DMS 273 (cell line): ENCODE measurements around the gene PARN.
"Not testable (repeated sequence)": the region's sequence is repeated elsewhere in the genome, so short reads cannot be mapped to it uniquely, and the experiment has no call there.

Experiments used
- DNase-seq: peaks from one replicate; lab custom pipeline; 2025; ENCODE audit not compliant: unreplicated experiment; lab: John Stamatoyannopoulos, UW

Gene PARN

GRCh38 chr16:14405611-14406537 is 224.2 kb downstream of the PARN start:
- peak; percentile 42 for DNase-seq

DNA sequence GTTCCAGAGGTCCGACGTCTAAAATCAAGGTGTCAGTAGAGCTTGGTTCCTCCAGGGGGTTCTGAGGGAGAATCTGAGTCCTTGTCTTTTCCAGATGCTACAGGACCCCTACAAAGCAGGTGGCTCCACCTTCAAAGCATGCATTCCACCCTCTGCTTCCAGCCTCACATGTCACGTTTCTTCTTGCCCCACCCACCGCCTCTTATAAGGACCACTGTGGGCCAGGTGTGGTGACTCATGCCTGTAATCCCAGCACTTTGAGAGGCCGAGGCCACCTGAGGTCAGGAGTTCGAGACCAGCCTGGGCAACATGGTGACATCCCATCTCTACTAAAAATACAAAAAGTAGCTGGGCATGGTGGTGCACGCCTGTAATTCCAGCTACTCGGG is 227.1 kb downstream of the PARN start:
- DNase-seq = not testable (repeated sequence)

DNA sequence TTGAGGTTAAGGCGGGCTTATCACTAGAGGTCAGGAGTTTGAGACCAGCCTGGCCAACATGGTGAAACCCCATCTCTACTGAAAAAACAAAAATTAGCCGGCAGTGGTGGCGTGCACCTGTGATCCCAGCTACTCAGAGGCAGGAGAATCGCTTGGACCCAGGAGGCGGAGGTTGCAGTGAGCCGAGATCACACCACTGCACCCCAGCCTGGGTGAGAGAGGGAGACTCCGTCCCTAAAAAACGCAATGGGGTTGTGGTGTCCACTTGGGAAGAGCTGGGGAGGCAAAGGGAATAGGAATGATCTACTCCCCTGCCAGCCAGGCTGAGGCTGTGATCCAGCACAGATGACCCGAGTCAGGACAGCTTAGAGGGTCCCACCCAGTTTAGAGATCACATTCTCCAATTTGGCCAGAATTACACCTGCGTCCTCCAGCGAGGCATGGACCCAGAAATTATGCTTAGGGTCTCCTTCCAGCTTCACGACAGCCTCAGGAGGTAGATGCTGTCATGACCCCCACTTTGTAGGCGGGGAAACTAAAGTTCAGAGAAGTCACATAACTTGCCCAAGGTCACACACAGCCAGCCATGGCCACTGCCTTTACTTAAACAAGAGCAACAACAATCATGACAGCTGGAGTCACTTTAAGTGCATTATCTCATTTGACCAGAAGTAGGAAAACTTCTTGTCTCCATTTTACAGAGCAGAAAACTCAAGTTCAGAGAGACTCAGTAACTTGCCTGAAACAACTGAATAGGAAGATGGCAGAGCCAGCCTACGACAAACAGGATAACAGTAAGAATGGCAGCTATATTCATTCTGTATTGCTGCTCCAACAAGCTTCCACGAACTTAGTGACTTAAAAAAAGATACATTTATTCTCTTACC is 227.7 kb downstream of the PARN start:
- DNase-seq = not testable (repeated sequence)

DNA sequence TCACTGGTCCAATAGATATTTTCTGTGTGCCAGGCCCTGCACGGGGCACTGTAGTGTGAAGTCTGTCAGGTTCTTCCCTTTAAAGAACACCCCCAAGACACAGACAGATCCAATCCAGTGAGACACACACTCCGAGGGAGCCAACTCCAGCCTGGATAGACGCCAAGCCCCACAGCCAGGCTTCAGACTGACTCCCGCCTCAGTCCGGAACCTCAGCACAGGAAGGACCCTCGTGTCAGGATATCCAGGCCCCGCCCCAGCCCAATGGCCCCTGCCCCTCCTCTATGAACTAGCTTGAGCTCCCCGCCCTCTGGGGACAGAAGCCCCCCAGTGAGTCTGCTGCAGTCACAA is 228.4 kb downstream of the PARN start:
- DNase-seq = not testable (repeated sequence)

DNA sequence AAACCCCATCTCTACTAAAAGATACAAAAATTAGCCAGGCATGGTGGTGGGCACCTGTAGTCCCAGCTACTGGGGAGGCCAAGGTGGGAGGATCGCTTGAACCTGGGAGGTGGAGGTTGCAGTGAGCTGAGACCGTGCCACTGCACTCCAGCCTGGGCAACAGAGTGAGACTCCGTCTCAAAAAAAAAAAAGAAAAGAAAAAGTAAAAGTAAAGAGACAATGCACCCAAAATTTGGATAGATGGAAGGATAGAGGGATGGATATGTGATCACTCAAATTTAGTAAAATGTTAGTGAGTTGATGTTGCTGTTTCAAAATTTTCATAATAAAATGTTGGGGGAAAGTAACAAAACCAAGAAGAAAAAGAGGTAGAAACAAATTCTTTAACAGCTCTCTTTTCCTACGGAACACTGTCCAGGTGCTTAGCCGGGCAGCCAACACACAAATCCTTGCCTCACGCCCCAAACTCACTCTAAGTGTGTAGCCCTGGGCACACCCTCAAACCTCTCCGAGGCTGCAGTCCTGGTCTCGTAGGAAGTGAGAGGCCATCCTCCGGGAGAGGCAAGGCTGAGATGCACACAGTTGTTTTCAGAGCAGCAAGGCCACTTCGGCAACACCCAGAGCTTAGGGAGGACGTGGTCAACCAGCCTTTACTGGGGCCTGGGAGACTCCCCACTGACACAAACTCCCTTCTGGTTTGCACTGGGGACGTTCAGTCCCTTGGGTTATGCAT is 228.9 kb downstream of the PARN start:
- DNase-seq = not testable (repeated sequence)

DNA sequence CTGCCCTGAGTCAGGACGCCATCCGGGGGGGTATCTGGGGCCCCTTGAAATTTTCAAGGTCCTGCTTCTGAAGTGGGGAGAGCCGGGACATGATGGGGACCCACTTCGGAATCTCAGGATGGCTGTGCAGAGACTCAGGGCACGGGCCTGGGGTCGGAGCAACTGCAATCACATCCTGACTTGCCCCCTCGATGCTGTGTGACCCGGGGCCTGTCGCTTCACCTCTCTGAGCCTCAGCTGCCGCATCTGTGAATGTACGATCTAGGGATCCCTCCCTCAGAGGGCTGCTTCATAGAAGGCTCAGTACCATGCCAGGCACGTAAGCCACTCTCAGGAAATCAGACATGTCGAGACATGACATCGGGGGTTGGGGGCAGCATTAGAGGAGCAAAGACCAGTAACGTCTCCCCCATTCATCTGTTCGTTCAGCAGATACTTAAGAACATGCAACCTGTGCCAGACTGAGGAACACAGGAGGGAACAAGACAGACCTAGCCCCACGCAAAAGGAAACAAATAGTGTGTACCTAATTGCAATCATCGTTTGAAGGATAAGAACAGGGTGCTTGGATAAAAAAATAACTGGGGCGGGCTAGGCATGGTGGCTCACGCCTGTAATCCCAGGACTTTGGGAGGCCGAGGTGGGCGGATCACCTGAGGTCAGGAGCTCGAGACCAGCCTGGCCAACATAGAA is 229.6 kb downstream of the PARN start:
- DNase-seq = no peak

GRCh38 chr16:14399378-14400284 is 230.4 kb downstream of the PARN start:
- peak; percentile 25 for DNase-seq

DNA sequence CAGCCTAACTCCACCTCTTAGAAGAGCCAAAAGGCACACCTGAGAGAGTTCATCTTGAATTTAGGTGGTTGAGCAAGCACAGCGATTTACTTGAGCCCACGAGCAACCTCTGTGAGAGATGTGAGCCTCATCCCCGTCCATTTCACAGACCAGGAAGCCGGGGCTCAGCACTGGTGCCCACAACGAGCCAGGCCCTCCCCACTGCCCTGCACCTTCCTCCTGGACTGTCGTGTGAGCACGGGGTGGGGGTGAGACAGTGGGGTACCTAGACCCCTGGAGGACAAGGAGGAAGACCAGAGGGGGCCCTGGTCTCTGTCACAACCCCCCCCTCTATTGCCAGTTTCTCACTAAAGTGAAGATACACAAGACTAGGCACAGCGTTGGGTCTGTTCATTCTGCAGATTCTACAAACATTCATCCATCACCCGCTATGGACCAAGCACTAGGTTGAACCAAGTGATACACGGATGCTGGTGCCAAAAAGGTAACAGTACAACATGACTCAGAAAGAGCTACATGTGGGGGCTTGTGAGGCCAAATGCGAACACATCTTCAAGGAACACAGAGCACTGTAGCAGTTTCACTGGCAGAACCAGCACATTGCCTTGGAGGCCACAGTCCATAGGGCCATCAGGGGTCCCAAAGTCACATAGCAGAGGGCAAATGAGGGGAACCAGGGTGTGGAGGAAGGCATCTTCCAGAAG is 231.9 kb downstream of the PARN start:
- DNase-seq = no peak

DNA sequence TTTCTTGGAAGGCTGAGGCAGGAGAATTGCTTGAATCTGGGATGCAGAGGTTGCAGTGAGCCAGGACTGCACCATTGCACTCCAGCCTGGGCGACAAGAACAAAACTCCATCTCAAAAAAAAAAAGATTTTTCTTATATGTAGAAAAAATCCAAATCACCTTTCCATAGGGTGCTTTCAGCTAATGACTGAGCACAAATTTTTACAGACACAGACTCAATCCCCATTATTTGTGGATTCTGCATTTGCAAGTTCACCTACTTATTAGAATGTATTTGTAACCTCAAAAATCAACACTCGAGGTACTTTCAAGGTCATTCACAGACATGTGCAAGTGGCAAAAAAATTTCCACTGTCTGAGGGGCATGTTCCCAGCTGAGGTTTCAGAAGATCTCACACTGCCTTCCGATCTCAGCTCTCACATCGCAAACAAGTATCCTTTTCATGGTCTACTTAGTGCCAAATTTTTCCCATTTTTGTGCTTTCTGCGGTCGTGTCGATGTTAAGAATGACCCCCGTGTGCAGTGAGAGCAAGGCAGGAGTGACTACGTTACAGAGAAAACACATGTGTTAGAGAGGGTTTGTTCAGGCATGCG is 234.3 kb downstream of the PARN start:
- DNase-seq = not testable (repeated sequence)

GRCh38 chr16:14394834-14395233 is 235.2 kb downstream of the PARN start:
- DNase-seq = no peak

- DNase-seq = no peak
Measured at GRCh38 chr16:14392960-14393359, 237.1 kb downstream of the PARN start.

DNA sequence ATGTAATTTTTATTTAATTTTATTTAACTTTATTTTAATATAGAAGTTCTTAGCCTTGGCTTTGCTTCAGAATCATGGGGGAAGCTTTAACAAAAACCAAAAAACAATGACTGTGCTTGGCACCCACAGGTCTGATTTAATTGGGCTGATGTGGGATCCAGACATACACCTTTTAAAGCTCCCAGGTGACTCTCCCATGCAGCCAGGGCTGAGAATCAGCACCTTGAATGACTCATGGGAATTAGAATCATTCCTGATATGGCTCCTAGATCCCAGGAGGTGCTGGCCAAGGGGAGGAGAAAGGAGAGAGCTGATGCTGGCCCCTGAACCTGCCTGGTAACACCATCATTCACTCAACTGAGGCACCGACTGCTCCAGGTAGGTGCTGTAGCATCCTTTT is 240.7 kb downstream of the PARN start:
- DNase-seq = no peak

DNA sequence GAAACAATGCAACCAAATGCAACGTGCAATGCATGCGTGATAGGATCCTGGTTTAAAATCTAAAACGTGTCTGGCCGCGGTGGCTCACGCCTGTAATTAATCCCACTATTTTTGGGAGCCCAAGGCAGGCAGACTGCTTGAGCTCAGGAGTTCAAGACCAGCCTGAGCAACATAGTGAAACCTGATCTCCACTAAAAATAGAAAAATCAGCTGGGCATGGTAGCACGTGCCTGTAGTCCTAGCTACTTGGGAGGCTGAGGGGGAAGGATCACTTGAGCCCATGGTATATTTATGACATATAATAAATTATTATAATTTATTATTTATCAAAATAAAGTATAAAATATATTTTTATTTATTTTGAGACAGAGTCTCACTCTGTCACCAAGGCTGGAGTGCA is 241.8 kb downstream of the PARN start:
- DNase-seq = no peak

DNA sequence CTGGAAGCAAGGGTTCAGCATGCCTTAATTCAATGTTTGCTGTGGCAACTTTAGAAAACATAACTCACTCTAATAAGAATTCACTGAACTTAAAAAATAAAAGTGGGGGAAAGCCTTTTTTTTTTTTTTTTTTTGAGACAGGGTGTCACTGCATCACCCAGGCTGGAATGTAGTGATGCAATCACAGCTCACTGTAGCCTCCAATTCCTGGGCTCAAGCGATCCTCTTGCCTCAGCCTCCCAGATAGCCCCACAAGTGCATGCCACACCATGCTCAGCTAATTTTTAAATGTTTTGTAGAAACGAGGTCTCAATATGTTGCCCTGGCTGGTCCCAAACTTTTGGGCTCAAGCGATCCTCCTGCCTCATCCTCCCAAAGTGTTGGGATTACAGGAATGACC is 243.9 kb downstream of the PARN start:
- no peak for DNase-seq
